ENCODE measurements around the gene RNPEPL1.
"Not testable (repeated sequence)": the region's sequence is repeated elsewhere in the genome, so short reads cannot be mapped to it uniquely, and the experiment has no call there.

RNPEPL1 gene

DNA sequence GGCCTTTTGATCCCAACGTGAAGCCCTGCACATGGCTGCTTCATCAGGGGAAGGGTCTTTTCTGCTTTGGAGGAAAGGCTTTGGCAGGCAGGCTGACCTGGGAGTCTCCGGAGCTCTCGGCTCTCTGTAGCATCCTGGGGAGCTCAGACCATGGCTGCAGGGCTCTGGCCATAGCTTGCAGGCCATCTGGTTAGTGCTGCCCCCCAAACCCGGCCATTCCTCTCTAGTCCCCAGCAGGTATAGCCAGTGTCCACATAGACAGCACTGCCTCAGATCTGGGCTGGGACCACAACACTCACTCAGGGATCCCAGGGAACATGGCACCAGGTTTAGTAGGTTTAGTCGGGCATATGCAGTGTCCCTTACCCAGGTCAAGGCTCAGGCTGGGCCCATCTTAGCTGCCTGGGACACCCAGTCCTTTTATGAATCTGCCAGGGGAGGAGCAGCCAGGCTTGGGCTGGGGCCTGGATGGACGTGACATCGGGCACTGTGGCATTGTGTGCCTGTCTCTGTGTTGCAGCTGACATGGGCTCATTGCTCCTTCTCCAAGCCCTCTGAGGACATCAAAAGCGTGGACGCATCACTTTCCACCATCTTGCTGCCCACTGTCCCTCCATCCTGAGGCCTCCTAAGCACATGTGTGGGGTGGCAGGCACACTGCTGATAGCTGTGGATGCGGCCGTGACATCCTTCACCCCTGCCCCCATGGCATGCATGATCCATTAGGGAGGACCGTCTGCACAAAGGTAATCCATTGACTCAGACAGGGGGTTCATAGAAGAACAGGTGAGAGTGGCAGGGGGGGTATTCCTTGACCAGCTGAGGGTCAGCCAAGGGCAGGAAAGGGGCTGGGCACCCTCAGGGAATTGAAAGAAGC lies 37.8 kb downstream of the RNPEPL1 start:
- DNase-seq: no peak

DNA sequence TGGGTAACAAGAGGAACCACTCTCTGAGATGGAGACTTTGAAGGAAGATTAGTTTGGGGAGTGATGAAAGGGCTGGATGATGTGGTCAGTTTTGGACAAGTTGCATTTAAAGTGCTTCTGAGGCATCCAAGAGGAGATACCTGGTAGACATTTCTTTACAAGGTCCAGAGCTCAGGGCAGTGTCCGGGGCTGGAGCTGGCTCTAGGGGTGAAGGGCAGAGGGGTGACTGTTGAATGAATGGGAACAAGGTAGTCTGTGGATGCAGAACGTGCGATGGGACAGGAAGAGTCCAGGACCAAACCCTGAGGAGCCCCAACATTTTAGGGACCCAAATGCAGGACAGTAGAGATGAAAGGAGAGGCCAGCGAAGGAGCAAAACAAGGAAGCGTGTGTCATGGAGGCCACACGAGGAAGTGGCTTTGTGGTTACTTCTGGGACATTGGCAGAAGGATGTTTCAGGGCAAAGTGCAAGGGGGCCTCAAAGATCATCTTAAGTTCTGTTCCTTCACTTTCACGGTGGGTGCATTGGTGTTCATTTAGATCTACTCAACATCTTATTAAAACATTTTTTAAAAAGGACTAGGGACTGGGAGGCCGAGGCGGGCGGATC lies 43.4 kb downstream of the RNPEPL1 start:
- DNase-seq: no peak

DNA sequence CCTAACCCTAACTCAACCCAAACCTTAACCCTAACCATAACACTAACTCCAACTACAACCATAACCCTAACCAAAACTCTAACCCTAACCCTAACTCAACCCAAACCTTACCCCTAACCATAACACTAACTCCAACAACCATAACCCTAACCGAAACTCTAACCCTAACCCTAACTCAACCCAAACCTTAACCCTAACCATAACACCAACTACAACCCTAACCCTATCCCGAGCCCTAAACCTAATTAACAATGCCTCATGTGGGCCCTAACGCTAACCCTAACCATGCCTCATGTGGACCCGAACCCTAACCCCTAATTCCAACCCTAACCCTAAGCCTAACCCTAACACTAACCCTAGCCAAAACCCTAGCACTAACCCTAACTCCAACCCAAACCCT lies 45.5 kb downstream of the RNPEPL1 start:
- no peak for DNase-seq

DNA sequence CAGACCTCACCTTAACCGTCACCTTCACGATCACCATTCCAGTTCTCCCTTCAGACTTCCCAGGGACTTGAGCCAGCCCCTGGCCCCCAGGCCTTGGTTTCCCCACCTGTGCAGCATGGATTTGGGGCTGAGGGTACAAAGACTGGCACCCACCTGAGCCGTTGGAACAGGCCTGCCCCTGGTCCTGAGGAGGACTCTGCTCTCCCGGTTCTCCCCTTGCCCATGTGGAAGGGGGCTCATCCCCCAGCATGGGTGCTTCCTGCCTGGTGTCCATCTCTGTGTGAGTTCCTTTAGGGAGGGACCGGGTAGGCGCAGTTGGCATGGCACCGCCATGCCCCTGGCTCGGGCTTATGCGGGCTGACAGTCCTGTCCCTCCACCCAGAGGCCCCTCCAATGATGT lies 46.1 kb downstream of the RNPEPL1 start:
- no peak for DNase-seq

DNA sequence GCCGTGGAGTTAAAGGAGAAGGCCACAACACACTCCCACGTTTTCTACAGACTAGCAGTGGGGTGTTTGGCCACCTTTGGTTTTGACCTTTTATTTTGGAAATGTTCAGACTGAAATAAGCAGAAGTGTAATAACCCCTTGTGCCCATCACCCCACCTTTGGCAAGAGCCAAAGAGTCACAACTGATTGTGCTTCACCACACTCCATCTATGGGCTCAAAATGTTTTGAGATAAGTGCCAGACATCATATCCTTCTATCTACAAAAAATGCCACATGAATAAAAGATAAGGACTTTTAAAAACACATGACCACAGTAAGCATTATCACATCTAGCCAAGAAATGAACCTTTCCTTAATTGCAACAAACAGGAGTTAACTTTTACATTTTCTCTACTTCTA lies 47.1 kb downstream of the RNPEPL1 start:
- DNase-seq: no peak

DNA sequence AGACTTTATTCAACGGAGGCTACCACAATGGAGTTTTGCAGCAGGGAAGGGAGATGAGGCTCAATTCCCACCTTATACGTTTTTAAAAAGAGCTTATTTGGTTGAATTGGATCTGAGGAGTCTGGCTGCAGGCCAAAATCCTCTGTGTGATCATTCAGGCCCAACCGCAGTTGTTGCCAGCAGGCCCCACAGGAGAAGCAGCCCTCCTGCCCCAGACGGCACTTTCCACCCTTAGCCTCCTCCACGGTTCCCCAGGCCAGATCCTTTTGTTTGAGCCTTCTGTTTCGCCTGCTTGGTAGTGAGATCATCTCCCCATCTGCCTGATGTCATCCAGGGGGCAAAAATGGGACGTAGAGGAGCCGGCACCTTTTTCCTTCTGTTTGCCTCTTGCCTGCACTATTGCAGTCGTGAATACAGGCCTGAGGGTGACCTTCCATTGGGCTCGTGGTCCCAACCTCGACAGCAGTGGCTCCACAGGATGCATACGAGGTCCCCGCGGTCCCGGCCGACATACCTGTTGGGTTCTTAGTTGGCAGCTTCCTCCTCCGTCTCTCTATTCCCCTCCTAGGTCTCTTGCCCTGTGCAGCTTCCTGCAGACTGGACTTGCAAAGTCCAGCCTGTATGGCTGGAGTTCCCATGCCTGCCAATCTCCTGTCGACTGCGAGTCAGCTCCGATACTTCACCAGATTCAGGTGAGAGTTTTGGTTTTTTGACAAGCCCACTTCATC lies 47.7 kb downstream of the RNPEPL1 start:
- no peak for DNase-seq

DNA sequence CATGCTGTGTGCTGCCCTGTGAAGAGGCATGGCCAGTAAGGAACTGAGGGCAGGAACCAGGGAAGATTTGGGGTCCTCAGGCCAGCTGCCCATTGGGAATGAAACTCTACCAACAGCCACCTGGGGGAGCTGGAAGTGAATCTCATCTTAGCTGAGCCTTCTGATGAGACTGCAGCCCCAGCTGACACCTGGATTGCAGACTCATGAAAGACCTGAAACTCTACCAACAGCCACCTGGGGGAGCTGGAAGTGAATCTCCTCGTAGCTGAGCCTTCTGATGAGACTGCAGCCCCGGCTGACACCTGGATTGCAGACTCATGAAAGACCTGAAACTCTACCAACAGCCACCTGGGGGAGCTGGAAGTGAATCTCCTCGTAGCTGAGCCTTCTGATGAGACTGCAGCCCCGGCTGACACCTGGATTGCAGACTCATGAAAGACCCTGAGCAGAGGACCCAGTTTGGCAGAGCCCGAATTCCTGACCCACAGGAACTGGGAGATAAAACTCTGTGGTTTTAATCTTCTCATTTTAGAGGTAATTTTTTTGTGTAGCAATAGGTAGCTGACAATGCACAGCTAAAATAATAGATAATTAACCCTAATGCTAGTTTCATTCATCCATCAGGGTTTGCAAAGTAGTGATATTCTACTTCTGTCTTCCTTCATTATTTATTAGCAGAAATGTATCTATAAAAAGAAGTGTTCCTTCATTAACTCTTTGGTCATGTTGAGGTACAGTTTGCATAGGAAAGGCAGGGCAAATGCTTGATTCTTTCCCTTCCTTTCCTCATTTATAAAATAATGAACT lies 48.8 kb downstream of the RNPEPL1 start:
- not testable (repeated sequence) for DNase-seq

DNA sequence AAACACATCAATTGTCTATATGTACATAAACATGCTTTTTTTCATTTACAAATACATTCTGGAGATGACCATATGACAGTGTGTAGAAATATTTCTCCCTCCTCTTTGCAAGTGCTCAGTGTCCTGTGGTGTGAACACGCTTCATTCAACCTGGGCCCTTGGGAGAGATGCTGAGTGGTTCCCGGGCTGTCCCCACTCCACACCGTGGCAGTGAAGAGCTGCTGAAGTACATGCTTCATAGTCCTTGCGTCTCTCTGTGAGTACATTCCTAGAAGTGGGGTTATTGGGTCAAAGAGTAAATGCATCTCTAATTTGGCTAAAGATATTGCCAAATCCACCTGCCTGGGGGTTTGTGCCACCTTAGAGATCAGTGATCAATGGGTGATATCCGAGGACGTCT lies 50.5 kb downstream of the RNPEPL1 start:
- DNase-seq: no peak

DNA sequence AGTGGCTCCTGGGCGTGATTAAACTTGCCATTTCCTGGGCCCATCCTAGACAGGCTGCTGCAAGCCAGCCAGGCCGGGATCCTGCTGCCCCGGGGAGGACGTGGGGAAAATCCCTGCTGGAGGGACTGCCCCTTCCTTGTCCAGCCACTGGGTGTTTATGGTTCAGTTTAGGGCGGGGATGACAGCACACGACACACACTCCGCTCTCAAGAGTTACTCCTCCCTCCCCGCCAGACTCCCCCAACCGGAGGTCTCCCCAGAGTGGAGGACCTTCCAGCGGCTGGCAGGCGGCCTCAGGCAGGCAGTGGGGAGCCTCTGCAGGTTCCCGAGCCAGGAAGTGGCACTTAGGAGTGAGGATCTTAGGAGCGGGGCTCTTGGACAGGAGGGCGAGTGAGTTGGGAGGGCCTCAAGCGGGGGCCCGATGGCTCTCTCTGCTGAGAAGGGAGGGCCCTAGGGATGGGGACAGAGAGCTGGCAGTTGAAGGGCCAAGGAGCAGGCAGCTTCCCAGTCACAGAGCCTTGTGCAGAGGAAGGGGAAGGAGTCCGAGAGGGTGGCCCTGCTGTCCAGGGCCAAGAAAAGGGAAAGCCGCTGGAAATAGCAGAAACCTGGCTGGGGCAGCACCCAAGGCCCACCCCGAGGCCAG lies 51.3 kb downstream of the RNPEPL1 start:
- DNase-seq: no peak

DNA sequence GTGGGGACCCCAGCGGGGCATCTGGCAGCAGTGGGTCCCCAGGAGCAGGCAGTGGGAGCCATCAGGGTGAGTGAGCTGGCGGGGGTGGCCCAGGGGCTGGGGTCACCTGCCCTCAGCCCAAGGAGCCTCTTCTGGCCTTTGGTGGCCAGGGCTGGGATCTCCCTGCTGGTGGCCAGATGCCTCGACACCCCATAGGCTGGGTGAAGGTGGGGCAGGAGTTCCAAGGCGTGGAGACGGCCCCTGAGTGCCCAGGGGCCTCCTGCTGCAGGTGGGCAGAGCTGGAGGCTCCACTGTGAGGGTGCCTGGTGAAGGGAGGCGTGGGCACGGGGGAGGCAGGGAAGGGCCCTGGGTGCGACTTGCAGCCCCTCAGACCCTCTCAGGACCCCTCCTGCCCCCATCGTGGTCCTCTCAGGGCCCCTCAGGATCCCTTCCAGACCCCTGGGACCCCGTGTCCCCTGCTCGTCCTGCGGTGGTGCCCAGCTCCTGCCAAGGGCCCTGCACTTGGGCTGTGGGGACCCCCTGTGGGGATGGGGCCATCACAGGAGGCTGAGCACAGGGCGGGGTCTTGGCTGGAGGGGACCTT lies 52.0 kb downstream of the RNPEPL1 start:
- DNase-seq: no peak

DNA sequence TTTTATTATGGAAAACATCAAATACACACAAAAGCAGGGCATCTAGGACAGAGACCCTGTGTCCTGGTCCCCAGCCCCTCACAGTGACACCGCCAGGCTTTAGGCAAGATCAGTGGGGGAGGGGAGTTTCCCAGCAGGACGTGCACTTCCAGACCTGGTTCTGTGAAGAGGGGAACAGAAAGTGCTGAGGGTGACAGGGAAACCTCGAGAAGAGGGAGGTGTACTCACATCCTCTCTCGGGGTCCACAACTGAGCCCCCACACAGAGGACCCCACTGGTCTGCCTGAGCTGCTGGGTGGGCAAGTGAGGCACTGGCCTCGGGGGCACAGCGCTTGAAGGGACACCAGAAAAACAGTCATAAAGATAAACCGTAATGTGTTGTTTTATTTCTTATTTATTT lies 52.6 kb downstream of the RNPEPL1 start:
- no peak for DNase-seq

DNA sequence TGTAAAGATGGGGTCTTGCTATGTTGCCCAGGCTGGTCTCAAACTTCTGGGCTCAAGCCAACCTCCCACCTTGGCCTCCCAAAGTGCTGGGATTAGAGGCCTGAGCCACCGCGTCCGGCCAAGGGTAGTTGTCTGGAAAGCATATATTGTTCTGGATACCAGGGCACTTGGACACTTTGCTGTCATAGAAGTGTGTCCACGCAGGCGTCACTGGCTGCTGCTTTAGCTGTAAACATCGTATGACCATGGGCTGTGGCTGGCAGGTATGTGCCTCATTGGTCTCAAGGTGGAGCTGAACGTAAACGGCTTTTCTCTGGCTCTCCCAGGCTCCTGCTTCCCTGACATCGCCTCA lies 53.8 kb downstream of the RNPEPL1 start:
- no peak for DNase-seq

DNA sequence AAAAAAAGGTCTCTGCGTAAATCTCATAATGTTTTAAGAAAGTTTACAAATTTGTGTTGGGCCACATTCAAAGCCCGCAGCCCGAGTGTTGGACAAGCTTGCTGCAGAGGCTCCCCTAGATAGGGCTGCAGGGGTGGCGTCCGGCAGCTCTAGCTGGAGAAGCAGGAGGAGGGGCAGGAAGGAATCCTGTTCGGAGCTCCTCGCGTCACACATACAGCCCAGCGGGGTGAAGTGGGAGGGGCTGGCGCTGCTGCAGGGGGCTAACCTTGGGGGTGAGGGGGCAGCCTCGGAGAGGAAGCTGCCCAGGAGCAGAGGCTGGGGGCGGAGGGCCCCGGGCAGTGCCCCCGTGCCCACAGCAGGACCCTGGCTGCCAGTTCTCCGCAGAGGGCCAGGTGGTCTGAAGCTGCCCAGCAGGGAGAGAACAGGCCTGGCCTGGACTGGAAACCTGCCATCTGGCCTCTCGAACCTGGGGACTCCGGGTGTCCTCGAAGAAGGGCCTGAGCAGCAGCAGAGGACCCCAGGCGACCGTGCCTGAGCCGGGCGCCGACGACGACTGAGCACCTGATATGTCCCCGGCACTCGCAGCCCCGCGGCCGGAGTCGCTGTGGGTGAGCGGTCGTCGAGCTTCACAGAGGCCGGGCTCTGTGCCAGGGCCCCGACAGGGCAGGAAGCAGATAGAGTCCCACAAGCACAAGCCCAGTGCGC lies 54.4 kb downstream of the RNPEPL1 start:
- no peak for DNase-seq

DNA sequence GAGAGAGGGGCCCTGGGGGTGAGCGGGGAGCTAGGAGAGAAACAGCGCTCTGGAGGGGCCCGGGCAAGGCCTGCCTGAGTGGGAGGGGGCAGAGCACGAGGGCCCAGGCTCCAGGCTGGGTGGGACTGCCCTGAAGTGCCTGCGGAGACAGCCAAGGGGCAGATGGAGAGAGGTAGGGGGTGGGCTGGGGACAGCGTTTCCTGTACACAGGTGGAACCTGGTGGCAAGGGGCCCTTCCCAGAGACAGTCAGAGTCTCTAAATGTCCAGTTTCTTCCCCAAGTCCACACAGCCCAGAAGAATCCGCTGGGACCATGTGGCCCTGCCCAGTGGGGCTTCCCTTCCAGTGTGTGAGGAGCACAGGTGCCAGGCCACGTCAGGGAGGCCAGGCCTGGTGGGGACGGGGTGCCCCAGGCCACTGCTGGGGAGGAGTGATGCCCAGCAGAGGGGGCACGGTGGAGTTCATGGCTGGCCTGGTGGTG lies 55.3 kb downstream of the RNPEPL1 start:
- no peak for DNase-seq

DNA sequence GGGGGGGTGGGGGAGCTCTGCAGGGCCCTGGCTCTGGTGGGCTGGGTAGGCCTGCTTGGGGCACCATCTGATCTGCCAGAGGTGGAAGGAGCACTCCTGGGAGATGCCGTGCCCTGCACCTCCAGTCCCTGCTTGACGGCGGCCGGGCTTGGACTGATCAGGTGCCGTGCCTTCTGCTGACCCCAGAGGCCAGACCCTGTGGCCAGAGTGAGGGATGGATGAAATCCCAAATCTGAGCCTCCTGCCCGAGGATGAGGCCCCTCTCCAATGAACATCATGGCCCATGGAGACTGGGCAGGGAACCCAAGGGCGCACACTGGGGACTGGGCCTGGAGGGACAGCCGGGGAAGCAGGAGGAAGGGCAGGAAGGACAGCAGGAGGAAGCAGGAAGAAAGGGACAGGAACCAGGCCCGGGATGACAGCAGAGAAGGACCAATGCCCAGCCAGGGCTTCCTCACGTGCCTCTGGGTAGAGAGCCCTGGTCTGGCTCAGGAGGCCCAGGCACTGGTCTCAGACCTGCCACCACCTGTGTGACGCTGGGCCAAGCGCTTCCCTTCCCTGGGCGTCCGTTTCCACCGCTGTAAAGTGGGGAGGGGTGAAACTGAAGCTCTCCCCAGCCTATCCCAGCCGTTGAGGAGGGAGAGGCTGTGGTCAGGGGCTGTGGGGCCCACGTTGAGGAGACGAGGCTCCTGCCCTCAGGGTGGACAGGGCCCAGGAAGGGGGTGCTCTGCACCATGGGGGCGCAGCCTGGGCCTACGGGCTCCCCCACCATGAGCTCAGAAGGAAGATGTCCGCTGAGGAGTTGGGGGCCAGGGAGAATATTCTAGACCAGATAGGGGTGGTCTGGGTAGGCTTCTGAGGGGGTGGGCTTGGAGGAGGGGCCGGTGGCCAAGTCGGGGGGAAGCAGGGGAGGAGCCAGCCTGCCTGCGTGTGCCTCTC lies 56.0 kb downstream of the RNPEPL1 start:
- no peak for DNase-seq

DNA sequence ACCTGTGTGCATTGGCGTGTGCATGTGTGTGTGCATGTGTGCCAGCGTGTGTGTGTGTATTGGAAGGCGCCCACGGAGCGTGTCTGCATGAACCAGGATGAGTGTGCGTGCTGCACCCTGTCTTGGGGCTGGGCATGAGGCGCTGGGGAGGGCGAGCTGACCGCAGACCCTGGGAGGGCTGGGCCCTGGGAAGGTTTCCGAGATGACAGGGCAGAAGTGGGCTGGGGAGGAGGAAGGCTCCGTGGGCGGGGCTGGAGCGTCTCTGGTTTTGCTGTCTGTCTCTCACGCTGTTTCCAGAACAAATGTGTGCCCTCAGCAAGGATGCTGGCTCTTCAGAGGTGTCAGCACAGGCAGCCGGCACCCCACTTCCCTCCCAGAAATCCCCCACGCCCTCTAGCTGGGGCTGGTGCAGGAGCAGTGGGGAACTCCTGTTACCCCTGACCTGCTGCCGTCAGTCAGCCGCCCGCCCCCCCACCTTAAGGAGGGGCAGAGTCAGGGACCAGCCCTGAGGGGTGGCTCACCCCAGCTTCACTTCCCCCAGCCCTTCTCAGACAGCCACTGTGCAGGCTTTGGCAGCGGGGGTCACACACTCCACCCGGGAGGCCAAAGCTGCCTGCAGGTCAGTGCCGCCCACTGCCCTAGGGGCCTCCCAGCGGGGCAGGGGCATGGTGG lies 56.8 kb downstream of the RNPEPL1 start, which contains the start of gene GPR35:
Gene GPR35, plus strand, starts transcription at position 531 of the 672 bp plus-strand sequence. CDS start 4,473 bp downstream, outside the sequence.
- DNase-seq: no peak

DNA sequence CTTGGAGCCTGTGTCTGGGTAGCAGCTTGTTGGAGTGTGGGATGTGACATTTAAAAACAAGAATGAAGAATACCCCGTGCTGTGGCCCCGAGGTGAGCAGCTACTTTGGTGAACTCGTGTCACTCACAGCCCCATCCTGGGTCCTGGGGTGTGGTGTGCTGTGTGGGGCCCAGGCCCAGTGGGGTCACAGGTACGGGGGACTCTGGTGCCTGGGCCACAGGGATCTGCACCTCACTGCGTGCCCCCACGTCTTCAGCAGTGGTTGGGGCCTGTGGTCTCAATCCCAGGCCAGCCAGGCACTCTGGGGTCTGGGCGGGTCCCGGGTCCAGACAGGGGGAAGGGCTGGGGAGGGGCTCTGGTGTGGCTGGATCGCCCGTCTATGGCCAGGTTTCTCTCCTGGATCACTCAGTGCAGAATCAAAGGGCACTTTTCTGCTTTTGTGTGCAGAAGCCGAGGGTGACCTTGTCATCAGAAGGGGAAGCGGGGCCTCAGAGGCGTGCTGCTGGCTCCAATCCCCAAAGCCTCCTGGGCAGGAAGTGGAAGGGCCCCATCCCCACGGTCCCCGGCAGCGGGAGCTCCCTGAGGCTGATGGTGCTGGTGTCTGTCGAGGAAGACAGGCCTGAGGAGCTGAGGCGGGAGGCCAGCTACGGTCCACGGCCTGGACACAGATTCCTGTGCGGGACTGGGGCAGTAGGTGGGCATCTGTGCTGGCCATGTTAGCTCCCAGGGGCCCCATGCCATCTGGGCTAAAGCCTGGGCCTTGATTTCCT lies 58.4 kb downstream of the RNPEPL1 start:
- DNase-seq: no peak

DNA sequence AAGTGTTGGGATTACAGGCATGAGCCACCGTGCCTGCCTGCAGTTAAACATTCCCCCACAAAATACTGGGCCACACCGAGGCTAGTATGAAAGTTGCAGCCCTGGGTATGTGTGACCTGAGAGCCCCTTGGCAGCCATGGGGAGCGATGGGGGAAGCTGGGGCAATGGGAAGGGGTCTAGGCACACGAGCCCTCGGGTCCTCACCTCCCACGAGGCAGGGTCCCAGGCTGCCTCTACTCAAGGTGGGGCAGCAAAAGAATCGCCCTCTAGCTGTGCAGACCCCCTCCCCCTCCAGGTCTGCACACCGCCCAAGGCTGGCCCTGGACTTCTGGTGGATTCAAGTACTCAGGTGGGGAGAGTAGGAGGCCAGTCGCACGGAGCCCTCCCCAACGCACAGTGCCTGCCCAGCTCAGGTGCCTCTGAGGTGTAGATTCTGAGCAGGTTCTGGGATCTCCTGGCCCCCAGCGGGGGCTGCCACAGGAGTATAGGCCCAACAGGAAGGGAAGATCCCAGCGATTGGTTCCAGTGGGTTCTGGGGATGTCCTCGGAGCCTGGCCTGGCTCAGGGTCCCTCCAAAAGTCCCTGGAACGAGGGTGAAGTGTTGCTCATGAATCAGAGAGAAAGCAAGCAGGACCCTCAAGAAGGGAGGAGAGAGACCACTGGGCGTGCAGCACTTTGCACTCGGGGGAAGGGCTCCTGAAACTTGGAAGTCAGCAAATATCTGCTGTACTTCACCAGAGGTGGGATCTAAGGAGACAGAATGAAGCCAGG lies 59.6 kb downstream of the RNPEPL1 start:
- no peak for DNase-seq

All from NCI-H146 (cell line).